BJ (cell line): Measurements from ENCODE around the gene PAEP. TPM values are rescaled to one million over a fixed set of nuclear protein-coding genes. Genes with fewer than 3 reads are reported as not detected.

ENCODE experiments used
- CTCF ChIA-PET: fragments of 350-600 bp; formaldehyde crosslinking; extraction: SDS; loops from one replicate; lab custom pipeline; 2021; ENCODE audit warnings: antibody characterized with exemption, inconsistent platforms; lab: Yijun Ruan, JAX
- POLR2A ChIA-PET: fragments of 300-600 bp; sonication (Branson Sonifier 250); formaldehyde crosslinking; extraction: SDS; loops from one replicate; lab custom pipeline; 2021; ENCODE audit warnings: antibody characterized with exemption; lab: Charles Lee
- DNase-seq: peaks from one replicate; pipeline ENCODE4 v3.0.0-alpha.2; 2011; ENCODE audit warnings: low read depth
- H3K27me3 ChIP-seq: 2 replicates; pipeline ENCODE4 v1.6.0; 2011; ENCODE audit warnings: low read length; ENCODE audit not compliant: control insufficient read depth, insufficient read depth
- H3K36me3 ChIP-seq: 2 replicates; pipeline ENCODE4 v1.5.1; 2011; ENCODE audit warnings: low read length; ENCODE audit not compliant: control insufficient read depth, insufficient read depth
- H3K4me3 ChIP-seq: 2 replicates; pipeline ENCODE4 v1.5.1; 2011; ENCODE audit warnings: low read depth, mild to moderate bottlenecking, control low read depth, low read length
- polyA plus RNA-seq: library from polyadenylated mRNA; depleted of rRNA; stranded (reverse); fragments of >200 nt; gene quantifications from 2 replicates; pipeline ENCODE4 v1.2.3, GENCODE V29; 2011
- TF ChIP-seq, protein P1 (sequence below): IDR thresholded peaks from 2 replicates; pipeline ENCODE4 v1.5.1; 2011; ENCODE audit warnings: low read depth, mild to moderate bottlenecking, control low read depth, inconsistent platforms, low read length, moderate library complexity; ENCODE audit not compliant: insufficient read depth

PAEP gene
- polyA plus RNA-seq, 1 experiment, result not detected

DNA sequence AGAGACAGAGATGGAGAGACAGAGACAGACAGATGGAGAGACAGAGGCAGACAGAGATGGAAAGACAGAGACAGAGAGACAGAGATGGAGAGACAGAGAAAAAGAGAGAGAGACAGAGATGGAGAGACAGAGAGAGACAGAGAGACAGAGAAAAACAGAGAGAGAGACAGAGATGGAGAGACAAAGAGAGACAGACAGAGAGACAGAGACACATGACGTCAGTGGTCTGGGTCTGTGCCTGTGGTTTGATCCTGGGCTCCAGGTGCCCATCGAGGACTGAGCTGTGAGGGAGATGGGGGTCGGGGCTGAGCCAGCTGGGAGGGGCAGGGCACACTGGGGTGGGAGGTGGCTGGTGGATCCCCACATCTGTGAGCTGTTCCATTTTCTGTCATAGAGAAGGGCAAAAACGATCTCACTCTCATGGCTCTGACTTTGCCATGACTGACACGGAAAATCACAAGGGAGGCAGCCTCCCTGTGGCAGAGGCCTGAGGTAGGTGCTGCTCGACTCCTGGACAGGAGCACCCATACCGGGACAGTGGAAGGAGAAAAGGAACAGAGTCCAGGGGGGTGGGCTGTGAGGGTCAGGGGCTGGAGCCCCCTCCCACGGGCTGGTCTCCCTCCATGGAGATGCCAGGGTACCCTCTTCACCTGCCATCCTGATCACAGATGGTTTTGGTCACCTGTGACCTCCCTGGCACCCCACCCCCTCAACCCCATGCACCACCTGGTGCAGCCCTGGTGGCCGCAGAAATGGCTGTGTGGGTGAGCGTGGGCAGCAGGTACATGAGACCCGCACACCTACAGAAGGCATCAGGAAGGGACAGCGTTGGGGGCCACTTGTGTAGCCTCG lies 49.0 kb downstream of the PAEP start:
- CTCF ChIA-PET, result no interaction called here

DNA sequence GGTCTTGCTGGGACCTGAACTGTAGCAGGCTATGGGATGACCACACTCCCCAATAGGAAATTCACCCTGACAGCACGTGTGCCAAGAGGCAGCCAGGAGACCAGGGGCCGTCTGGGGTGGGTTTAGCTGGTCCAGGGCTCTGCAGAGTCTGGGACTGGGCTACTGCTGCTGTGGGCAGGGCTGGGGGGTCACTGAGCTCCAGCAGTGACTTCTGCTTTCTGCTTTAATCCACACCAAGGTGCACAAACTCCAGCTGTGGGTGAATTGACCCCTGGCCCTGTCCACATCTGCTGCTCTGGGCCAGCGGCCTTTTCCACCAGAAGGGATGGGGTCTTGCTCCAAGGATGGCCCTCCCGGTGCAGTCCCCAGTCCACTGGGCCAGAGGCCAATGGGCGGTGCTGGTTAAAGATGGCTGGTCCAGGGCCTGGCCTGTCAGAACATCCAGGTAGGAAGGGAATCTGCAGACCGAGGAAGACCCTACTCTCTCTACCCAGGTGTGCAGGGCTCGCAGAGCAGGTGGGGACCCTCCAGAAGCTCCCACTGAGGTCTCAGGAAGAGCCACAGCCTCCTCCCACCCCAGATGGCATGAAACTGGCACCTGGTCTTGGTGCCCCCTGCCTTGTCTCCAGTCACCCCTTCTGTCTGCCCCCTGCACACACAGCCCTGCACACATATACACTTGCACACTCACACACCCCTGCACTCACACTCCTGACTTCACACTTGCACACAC lies 49.8 kb downstream of the PAEP start:
- TF ChIP-seq, protein P1, sequence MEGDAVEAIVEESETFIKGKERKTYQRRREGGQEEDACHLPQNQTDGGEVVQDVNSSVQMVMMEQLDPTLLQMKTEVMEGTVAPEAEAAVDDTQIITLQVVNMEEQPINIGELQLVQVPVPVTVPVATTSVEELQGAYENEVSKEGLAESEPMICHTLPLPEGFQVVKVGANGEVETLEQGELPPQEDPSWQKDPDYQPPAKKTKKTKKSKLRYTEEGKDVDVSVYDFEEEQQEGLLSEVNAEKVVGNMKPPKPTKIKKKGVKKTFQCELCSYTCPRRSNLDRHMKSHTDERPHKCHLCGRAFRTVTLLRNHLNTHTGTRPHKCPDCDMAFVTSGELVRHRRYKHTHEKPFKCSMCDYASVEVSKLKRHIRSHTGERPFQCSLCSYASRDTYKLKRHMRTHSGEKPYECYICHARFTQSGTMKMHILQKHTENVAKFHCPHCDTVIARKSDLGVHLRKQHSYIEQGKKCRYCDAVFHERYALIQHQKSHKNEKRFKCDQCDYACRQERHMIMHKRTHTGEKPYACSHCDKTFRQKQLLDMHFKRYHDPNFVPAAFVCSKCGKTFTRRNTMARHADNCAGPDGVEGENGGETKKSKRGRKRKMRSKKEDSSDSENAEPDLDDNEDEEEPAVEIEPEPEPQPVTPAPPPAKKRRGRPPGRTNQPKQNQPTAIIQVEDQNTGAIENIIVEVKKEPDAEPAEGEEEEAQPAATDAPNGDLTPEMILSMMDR, result no peak
- ChIA-PET POLR2A (no interaction called here), CTCF (no interaction called here)
- DNase-seq, result no peak
- H3K27me3 ChIP-seq, result no peaks in the 10 kb centered on the region
- H3K4me3 ChIP-seq, result no peak overlapping the region
- no peaks in the 10 kb centered on the region for H3K36me3 ChIP-seq

More for the DNA sequence above, 49.0 kb downstream of the PAEP start:
- H3K4me3 ChIP-seq, result no peak overlapping the region
- no peaks in the 10 kb centered on the region for H3K27me3 ChIP-seq
- no peaks in the 10 kb centered on the region for H3K36me3 ChIP-seq
- no peak for DNase-seq
- POLR2A ChIA-PET, result no interaction called here
- TF ChIP-seq, protein P1, result no peak

DNA sequence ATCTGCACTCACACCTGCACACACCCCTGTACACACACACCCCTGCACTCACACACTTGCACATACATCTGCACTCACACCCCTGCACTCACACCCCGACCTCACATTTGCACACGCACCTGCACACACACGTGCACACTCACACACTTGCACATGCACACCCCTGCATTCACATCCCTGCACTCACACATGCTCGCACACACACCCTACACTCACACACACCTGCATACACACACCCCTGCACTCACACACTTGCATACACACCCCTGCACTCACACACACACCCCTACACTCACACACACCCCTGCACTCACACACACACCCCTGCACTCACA lies 50.3 kb downstream of the PAEP start:
- Histone ChIP-seq H3K36me3 (no peaks in the 10 kb centered on the region), H3K27me3 (no peaks in the 10 kb centered on the region), H3K4me3 (no peak overlapping the region)
- TF ChIP-seq, protein P1, result no peak
- ChIA-PET CTCF (no interaction called here), POLR2A (no interaction called here)
- no peak for DNase-seq

DNA sequence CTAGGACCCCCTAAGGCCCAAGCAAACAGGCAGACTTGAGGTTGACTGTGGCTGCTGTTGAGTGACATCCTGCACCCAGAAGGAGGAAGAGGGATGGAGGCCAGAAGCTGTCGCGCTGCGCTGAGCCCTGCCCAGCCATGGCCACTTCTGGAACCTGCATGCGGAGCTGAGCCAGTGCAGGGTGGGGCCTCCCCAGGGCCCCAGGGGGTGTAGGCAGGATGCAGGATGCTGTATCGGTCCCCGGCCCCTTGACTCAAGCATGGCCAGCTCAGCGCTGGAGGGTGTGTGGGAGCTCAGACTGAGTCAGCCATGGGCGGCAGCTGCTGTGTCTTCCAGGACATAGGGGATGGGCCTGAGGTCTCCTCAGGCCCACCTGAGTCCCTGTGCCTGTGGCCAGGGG lies 50.9 kb downstream of the PAEP start:
- no peak for DNase-seq
- TF ChIP-seq, protein P1, result no peak
- Histone ChIP-seq H3K27me3 (no peaks in the 10 kb centered on the region), H3K36me3 (no peaks in the 10 kb centered on the region), H3K4me3 (no peak overlapping the region)
- POLR2A ChIA-PET, result no interaction called here
- CTCF ChIA-PET, result interaction anchor here (0.6 to 1.1 kb wide), 3 partner anchors 9 to 576 kb away, joined by 3 to 4 read pairs (median 3); no protein-coding TSS in a partner anchor
